ENCODE data around the gene TEX2.
"Not testable (repeated sequence)": the region's sequence is repeated elsewhere in the genome, so short reads cannot be mapped to it uniquely, and the experiment has no call there.

TEX2 gene

DNA sequence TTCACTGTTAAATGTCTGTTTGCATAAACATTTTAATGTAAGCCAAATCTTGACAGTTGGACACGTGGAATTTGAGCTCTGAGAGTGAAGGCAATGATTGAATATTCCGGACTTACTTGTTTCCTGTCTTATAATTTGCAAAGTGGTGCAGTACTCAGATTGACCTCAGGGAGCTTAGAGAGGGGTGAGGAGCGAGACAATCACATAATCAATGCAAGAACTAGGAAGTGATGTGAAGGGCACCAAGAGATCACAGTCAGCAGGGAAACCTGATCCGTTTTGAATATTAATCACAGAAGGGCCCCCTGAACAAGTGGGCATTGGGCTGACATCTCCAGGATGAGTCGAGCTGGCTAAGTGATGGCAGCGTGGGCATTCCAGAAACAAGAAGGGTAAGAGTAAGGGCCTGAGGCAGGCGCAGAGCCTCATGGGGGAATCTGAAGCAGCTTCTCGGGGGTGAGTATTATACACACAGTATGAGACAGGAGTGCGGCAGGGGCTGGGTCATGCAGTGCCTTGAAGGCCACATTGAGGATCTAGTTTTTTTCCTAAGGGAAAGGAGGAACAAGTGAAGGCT, 26.1 kb downstream of the TEX2 start:
- no peak for DNase-seq (ENCODE audit: low read depth in 3 of 3)

DNA sequence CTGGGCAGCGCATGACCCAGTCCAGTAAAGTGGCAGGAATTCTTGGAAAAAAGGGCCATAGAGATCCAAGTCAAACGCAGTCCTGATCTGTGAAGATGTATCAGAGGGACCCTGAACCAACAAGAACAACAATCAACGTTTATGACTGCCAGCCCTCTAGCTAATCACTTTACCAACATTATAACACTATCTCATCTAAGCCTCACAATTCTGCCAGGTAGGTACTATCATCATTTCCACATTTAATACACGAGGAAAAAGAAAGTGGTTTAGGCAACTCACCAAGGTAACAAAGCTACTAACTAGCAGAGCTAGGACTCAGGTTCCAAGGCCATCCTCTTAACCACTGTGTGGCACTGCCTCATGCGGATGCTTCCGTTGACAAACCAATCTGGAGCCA, 28.1 kb downstream of the TEX2 start:
- DNase-seq (ENCODE audit: low read depth in 3 of 3): no peak

DNA sequence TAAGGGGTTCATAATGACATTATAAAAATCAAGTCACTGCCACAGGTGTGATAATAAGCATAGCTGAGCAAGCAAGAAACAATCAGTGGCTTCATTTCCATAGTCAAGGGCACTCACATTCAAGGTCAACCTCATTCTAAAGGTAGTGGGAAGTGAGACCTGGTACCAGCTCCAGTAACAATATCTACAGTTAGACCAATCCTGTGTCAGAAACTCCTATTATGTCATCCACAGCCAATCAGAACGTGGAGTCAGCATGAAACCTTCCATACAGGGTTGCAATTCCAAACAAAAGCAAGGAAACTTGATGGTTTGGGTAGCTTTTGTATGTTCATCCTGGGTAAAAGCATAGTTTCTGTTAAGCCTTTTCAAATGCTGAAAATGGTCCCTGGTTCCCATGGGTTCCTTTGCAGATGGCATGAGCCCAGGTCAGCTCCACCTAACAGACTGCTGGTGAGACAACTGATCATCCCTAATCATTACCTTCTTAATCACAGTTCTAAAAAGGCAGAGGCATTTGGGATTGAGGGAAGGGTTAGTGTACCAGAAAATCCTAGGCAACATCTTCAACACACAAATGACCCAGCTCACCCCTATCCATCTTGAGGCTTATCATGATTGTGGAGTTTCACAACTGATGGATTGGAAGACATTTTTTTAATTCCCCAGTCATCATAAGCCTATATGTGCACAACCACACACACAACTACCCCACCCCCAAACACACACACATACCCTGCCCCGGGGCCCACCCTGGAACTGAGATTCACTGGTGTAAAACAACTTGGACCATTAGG, 30.4 kb downstream of the TEX2 start:
- DNase-seq (ENCODE audit: low read depth in 3 of 3): no peak

DNA sequence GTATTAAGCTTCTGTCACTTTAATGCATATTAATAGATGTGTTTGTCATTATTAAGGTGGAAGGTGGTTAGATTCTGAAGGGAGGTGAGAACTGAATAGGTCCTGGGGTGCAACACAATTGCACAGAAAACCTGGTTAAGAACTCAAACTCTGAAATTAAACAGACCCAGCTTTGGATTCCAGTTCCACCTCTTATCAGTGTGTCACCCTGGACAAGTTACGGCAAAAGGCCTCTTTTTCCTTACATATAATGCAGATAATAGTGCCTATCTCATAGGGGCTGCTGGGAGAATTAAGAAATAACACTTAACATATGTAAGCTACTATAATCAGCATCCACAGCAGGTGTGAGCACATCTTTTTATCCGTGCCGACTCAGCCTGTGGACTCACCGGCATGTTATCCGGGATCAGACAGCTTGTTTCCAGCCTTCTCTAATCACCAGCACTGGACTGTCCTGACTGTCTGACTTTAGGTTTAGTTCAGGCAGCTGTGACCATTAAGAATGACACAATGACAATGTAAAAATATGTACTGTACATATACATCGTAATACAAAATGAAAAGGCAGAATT, 31.4 kb downstream of the TEX2 start:
- DNase-seq (ENCODE audit: low read depth in 3 of 3): no peak

DNA sequence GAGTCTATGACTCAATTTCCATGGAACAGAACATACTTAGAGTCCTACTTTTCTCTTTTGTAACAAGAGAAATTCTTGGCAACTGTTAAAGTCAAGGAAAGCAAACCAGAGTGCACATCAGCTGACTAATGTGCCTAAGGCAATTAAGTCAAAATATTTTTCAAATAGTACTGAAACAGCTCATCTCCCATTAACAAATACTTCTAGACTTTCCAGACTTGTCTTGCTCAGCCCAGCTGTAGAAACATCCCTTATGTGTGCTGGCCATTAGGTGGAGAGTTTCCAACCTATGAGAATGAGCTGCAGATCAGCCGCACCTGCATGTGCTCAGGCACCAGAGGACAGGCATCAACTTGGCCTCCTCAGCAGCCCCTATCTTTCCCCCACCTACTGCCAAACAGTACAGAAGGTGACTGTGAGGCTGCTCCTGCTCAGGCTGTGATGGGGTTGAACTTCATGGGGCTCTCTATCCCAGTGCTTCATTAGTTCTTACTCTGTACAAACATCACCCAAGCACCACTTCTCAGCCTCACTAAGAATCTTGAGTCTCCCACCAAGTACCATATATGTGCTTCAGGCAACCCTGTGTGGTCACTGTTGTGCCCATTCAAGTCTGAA, 32.2 kb downstream of the TEX2 start:
- DNase-seq (ENCODE audit: low read depth in 3 of 3): no peak

DNA sequence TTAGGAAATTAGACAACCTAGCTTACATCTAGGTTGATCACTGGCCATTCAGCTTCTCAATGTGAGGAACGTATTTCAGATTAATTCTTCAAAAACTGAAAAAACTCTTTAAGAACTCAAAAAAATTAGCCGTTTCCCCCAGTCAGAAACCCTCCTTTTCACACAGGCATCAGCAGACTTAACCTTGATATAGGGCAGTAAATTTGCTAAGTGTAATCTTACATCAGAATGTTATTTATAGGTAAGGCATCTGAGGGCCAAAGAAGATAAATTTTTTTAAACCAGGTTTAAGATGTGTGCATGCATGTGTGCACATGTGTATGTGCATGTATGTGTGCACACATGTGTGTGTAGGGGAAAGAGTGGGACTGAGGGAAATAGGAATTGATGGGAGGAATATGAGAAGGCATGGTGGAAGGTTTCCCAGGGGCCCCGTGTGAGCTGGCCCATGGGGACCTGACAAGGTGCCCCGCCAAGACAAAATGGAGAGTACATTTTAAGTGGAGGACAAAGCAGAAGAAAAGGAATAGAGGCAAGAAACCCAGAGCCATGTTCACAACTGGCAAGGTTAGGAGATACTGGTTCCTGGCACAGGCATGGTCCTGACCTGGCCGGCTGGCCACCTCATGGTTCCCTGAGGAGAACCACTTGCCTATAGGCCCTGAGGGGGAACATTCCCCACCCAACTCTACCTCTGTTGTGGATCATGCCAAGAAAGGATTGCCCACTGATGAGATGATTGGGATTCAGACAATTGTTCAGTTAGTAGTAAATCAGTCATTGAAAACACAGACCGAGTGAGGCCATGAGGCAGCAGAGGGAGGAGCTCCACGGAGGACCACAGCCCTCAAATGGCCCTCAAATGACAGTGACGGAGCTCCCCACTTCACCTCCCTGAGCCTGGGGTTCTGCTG, 33.0 kb downstream of the TEX2 start:
- no peak for DNase-seq (ENCODE audit: low read depth in 3 of 3)

DNA sequence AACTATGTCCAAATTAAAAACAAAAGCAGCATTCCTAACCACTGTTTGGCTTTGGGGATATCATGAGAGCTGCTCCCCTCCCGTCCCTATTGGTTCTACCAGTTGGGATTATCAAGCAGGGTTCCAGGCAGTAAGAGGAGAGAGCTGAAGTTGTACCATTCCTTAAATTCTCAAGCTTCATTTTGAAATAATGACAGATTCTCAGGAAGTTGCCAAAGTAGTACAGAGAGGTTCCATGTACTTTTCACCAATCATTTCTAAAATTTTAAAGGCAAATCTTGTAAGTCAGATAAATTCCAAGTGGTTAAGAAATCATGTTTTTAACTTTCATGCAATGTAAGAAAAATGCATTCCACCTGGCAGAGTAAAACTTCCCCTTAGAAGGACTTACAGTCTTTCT, 36.9 kb downstream of the TEX2 start:
- DNase-seq (ENCODE audit: low read depth in 3 of 3): no peak

DNA sequence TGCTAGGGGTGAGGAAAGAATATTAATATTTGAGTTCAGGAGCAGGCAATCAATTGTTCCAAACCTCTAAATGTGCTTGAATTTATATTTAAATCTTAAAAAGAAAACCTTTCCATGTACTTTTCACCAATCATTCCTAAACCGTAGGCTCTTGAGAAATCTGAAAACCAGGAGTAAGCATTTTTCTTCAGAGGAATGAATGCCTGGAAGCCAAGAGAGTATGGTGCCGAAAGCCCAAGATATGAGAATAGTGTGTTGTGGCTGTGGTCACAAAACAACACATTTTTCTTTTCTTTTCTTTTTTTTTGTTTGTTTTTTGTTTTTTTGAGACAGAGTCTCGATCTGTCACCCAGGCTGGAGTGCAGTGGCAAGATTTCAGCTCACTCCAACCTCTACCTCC, 37.6 kb downstream of the TEX2 start:
- DNase-seq (ENCODE audit: low read depth in 3 of 3): no peak

DNA sequence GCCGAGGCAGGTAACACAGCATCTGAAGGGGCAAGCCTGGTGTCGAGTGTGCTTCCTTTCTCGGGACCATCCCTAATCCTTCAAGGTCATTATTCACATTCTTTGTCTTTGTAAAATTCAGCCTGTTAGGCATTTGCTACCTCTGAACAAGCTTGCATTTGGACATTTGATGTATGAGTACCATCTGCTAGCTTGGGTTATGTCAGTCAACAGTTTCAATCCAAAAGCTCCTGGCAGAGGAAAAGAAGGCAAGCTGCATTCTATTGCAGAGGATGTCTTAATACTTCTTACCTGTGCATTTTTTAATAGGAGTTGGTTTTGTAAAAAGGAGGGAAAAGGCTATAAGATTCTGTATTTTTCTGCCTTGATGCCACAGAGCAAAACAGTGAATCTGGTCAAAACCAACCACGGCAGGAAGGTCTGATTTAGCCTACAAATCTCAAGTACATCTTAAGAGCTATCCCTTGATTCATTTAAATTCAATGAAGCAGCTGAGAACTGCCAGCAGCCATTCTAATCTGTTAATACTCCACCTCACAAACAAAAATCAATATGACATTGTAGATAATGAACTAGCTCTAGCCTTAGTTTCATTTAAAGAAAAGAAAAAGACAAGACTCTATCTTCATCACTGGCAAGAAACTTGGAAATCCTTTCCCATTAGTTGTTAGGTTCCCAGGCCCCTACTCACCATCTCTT, 39.0 kb downstream of the TEX2 start:
- DNase-seq (ENCODE audit: low read depth in 3 of 3): no peak

DNA sequence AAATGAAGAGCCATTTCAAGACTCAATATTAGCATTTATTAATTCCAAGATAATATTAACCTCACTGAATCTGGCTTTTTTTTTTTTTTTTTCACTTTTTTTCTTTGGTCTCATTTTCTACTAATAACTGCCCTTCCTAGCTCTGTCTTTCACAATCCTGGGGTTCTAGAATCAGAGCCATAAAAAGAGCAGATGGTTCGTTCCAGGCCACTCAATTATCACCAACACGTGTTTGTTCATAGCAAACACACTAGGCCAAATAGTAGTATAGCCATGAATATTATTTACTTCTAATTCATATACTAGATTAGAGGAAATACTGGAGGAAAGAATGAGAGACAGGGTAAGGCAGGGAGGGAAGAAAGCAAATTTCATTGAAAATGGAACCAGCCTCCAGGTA, 39.8 kb downstream of the TEX2 start:
- no peak for DNase-seq (ENCODE audit: low read depth in 3 of 3)

DNA sequence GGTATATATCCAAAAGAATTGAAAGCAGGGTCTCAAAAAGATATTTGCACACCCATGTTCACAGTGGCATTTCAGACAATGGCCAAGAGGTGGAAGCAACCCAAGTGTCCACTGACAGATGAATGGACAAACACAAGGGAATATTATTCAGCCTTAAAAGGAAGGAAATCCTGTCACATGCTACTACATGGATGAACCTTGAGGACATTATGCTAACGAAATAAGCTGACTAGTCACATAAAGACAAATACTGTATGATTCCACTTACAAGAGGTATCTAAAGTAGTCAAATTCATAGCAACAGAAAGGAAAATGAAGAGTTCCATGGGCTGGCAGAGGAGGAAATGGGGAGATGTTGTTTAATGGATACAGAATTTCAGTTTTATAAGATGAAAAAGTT, 41.4 kb downstream of the TEX2 start:
- DNase-seq (ENCODE audit: low read depth in 3 of 3): no peak

DNA sequence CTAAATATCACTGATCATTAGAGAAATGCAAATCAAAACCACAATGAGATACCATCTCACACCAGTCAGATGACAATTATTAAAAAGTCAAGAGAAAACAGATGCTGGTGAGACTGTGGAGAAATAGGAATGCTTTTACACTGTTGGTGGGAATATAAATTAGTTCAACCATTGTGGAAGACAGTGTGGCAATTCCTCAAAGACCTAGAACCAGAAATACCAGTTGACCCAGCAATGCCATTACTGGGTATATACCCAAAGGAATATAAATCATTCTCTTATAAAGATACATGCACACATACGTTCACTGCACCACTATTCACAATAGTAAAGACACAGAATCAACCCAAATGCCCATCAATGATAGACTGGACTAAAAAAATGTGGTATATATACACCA, 42.5 kb downstream of the TEX2 start:
- DNase-seq (ENCODE audit: low read depth in 3 of 3): not testable (repeated sequence)

DNA sequence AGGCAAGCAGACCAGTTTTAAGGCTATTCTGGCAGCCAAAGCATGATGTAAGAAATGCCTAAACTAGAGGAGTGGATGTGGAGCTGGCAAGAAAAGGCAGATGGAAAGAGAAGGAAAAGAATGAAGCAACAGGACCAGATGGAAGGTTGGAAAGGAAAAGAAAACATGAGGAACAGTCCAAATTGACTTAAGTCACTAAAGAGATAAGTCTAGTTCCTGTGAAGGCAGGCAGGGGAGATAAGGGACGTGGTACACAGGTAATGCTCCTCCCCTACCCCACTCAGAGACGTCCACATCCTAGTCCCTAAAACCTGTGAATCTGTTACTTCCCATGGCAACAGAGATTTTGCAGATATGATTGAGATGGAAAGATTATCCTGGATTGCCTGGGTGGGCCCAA, 43.5 kb downstream of the TEX2 start:
- DNase-seq (ENCODE audit: low read depth in 3 of 3): no peak

DNA sequence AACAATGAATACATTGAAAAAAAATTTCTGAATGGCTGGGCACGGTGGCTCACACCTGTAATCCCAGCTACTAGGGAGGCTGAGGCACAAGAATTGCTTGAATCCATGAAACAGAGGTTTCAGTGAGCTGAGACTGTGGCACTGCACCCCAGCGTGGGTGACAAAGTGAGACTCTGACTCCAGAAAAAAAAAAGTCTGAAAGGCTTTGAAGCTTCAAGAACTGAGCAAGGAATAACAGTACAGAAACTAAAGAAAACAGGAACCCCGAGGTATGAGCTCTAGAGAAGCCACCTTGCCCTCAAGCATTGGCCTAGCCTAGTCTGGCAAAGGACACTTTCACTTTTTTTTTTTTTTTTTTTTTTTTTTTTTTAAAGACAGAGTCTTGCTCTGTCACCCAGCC, 45.0 kb downstream of the TEX2 start:
- peak in 1 of 3 experiments; percentile 12 for DNase-seq (ENCODE audit: low read depth in 3 of 3)

DNA sequence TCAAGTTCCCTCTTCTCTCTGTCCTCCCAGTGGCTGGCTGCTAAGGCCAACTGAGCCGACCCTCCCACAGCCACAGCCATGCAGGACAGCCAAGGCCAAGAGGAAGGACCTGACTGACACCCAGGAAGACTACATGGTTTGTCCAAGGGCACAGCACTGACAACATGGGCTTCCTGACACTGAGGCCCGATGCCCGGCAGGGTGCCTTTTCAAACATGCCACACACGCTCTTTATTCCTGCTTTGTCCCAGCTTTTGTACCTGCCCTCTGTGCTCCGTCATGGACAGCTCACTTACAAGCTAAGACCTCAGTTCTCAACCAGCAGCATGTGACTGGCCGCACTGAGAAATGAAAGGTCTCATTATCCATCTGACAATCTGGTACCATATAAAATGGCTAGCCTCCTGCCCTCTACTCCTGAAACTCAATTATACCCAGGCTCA, 45.8 kb downstream of the TEX2 start:
- DNase-seq (ENCODE audit: low read depth in 3 of 3): no peak

DNA sequence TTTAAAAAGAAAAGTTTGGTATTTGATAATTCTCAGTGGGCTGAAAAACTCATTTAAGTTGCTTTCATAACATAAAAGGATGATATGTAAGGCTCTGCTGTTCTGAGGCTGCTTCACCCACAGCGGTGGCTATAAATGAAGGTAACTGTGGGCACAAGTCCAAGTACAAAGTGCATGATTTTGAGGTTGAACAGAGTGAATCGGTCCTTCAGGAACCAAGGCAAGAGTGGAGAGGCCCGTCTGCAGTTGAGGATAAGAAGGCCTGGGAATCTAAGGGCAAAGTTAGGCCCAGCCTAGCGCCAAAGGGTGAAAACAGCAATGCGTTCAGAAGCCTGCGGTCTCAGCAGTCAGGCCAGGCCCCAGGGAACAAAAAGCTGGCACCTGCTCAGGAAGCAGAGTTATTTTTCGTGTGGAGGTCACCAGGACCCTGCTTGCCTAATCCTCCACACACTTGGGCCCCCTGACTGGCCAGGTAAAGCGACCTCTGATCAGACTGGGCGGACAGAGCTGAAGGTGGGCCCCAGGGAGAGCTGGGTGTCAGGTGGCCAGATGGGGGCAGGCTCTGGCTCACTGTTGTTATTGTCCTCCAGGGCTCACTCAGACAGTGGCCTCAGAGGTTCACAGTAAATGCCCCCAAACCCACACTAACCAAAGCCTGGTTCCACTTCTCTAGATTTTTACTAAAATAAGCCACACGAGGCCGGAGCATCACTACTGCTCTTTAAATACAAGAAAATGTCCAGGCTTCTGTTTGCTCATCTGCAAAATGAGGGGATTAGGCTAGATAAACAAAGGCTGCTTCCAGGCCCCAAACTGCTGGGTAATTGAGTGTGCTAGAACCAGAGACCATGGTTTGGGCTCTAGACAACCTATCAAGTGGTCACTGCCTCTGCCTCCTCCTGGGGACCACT, 46.5 kb downstream of the TEX2 start:
- no peak for DNase-seq (ENCODE audit: low read depth in 3 of 3)

DNA sequence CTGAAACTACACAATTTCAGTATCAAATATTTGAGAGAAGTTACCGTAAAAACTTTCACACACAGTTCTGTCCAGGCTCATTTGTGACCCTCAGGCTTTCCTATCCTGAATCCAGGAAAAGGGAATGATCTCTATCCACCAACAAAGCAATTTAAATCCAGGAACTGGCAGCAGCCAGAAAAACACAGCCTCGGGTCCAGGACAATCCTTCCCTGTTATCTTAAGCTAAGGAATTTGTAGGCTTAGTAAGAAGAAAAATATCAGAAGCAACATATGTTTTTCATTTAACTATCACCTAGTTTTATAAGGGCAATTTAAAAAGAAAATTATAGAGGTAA, 47.1 kb downstream of the TEX2 start:
- DNase-seq (ENCODE audit: low read depth in 3 of 3): no peak

DNA sequence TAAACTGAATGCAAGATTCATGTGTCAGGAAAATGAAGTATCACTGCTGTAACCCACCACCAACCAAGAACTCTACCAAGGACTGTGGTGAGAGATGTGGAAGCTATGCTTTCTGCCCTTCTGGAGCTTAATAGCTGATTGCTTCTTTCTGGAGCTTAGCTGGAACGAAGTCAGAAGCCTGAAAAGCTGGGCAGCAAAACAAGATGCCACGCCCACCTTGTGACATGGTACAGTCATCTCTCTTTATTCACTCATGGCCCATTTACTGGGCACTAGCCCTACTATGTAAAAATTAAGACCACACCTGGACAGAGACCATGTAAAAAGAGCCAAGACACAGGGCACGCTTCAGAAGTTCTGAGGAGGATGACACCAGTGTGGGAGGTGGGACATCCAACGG, 48.1 kb downstream of the TEX2 start:
- no peak for DNase-seq (ENCODE audit: low read depth in 3 of 3)

DNA sequence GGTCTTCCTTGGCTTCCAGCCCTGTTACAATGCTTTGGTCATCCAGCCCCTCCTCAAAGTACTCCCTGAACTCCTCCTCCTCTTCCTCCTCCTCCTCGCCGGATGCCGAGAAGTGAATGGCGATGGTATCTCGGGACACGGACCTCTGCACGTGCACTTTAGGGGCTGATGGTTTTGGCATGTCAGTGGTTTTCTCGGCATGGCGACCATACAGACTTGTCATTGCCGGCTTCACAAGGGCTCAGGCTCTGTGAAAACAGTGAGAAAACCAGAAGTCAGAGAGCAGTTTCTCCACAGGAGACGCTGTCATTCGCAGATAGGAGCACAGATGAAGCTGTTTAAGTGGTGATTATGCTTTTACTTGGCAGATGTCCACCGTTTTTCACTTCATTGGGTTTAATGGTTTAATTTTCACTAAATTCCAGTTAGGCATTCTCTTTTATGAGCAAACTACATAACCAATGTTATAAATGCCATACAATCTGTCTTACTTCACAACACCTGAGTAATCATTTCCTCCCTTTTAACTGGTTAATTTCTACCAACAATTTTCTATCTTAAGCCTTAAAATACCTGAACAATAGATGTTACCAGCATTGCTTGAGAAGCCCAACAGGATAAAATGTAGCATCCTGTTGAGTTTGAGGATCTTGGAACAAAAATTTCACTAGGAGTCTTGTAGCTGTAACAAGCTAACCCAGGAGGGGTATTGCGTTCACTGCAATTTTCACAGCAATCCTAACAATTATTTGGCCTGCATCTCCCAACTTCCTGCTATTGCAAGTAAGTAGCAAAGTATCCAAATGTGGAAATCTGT, 48.9 kb downstream of the TEX2 start:
- no peak for DNase-seq (ENCODE audit: low read depth in 3 of 3)
